ENCODE data around the gene MROH2A. TPM values are rescaled to one million over a fixed set of nuclear protein-coding genes. Genes with fewer than 3 reads are reported as not detected.

The MROH2A gene
- total RNA-seq, 1 donor from 2014 or later: not detected

DNA sequence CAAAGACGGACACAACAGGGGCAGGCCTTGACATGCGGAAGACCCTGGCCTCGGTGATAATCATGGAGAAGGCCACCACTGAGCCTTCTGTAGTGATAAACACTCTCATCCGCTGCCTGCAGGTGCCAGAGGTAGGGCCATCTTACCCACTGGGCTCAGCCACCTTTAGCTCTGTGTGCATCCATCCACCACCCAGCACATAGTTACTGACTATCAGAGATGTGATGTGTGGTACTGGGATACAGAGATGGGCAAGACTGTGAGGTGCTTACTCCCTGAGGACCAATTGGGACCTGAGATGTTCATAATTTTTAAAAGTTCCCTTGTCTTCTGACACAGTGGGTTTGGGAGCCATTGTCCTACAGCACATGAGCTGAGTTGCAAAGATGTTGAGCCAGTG lies 1.6 kb downstream of the MROH2A start:
- Mint-ChIP-seq H3K27ac (ENCODE audit: unreplicated experiment) (no peak overlapping the region), H3K4me1 (ENCODE audit: low read depth, unreplicated experiment) (no peaks in the 10 kb centered on the region), H3K4me3 (ENCODE audit: unreplicated experiment) (no peak overlapping the region), H3K36me3 (ENCODE audit: unreplicated experiment) (peaks cover 17% of the 10 kb centered on the region), H3K9me3 (ENCODE audit: unreplicated experiment) (no peaks in the 10 kb centered on the region), H3K27me3 (ENCODE audit: unreplicated experiment) (peaks cover 1% of the 10 kb centered on the region)
- DNase-seq: no peak
- no peak for TF ChIP-seq CTCF (IDR thresholded peaks at IDR 0.05; ENCODE audit: partially characterized antibody, unreplicated experiment)

DNA sequence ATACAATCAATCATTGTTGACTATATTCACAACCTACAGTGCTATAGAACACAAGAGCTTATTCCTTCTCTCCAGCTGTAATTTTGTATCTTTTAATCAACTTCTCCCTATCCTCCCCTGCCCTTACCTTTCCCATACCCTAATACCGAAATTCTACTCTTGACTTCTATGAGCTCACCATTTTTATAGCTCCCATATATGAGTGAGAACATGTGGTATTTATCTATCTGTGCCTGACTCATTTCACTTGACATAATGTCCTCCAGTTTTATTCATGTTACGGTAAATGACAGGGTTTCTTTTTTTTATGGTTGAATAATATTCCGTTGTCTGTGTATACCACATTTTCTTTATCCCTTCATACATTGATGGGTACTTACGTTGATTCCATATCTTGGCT lies 2.6 kb downstream of the MROH2A start:
- no peak overlapping the region for H3K4me3 Mint-ChIP-seq (ENCODE audit: unreplicated experiment)
- H3K36me3 Mint-ChIP-seq (ENCODE audit: unreplicated experiment): peaks cover 8% of the 10 kb centered on the region
- DNase-seq: no peak
- no peaks in the 10 kb centered on the region for H3K9me3 Mint-ChIP-seq (ENCODE audit: unreplicated experiment)
- peaks cover 1% of the 10 kb centered on the region for H3K27me3 Mint-ChIP-seq (ENCODE audit: unreplicated experiment)
- no peak overlapping the region for H3K27ac Mint-ChIP-seq (ENCODE audit: unreplicated experiment)
- no peak for TF ChIP-seq CTCF (IDR thresholded peaks at IDR 0.05; ENCODE audit: partially characterized antibody, unreplicated experiment)
- H3K4me1 Mint-ChIP-seq (ENCODE audit: low read depth, unreplicated experiment): no peaks in the 10 kb centered on the region

DNA sequence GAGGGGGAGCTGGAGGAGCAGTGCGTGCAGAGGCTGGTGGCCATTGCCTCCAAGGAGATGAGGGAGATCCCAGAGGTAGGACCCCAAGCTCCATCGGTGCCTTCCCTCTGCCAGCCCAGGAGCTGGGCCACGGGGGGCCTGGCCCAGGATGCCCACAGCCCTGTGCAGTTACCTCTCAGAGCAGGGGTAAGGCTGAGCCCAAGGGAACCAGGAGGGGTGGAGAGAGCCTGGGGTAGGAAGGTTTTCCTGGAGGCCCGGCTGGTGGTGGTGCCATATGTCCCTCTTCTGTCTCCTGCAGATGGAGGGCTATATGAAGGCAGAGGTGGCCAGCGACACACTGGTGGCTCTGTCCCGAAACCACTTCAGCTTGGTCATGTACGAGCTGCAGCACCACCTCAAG lies 11.4 kb downstream of the MROH2A start:
- Mint-ChIP-seq H3K4me3 (ENCODE audit: unreplicated experiment) (no peak overlapping the region), H3K9me3 (ENCODE audit: unreplicated experiment) (peaks cover 2% of the 10 kb centered on the region), H3K27me3 (ENCODE audit: unreplicated experiment) (peaks cover 6% of the 10 kb centered on the region), H3K4me1 (ENCODE audit: low read depth, unreplicated experiment) (no peaks in the 10 kb centered on the region), H3K36me3 (ENCODE audit: unreplicated experiment) (peaks cover 4% of the 10 kb centered on the region), H3K27ac (ENCODE audit: unreplicated experiment) (no peak overlapping the region)
- DNase-seq: no peak
- no peak for TF ChIP-seq CTCF (IDR thresholded peaks at IDR 0.05; ENCODE audit: partially characterized antibody, unreplicated experiment)

GRCh38 chr2:233791151-233791882 lies 13.2 kb downstream of the MROH2A start:
- Mint-ChIP-seq H3K27me3 (ENCODE audit: unreplicated experiment) (peaks cover 9% of the 10 kb centered on the region), H3K27ac (ENCODE audit: unreplicated experiment) (no peak overlapping the region)
- no peak for DNase-seq

More at GRCh38 chr2:233791151-233791882, 13.2 kb downstream of the MROH2A start:
- H3K4me3 Mint-ChIP-seq (ENCODE audit: unreplicated experiment): no peak overlapping the region
- peaks cover 6% of the 10 kb centered on the region for H3K9me3 Mint-ChIP-seq (ENCODE audit: unreplicated experiment)
- H3K4me1 Mint-ChIP-seq (ENCODE audit: low read depth, unreplicated experiment): no peaks in the 10 kb centered on the region
- no peak for TF ChIP-seq CTCF (IDR thresholded peaks at IDR 0.05; ENCODE audit: partially characterized antibody, unreplicated experiment)
- H3K36me3 Mint-ChIP-seq (ENCODE audit: unreplicated experiment): peaks cover 4% of the 10 kb centered on the region

Data from glutamatergic neuron (in vitro differentiated cells).